Subcutaneous adipose tissue (tissue), 4 donors: ENCODE results near the gene GRB2. TPM values are rescaled to one million over a fixed set of nuclear protein-coding genes. Genes with fewer than 3 reads are reported as not detected.

Experiments
- CTCF ChIP-seq: fragments of 450-650 bp; IDR thresholded peaks from one replicate; pipeline ENCODE4 v1.5.1; 2016; ENCODE audit warnings: low read depth, mild to moderate bottlenecking, control low read depth, antibody characterized with exemption, moderate library complexity
- total RNA-seq, 4 donors: library from RNA; depleted of rRNA; stranded (reverse); fragments of >200 nt; gene quantifications; one replicate each; pipeline ENCODE4 v1.1.0, GENCODE V29; 2016

Gene GRB2
- total RNA-seq, 4 donors from 2014 or later: 69.3 to 133 (median 114) TPM

DNA sequence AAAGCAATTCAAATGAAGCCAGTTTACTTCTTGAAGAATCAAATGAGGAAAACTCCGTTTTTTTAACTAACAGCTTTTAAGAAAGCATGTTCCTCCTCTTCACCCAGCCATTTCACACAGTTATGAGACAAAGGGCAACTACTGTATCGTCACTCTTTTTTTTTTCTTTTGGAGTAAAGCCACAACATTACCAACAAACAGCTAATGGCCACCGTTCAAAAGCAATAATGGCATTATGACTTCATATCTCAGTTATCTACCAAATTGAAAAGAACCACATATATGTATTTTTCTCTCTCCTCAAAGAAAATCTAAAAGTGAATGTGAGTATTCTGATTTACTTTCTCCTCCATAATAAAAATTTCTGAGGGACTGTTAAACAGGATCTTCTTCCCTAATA is 14.5 kb downstream of the GRB2 start:
- no peak for TF ChIP-seq CTCF

DNA sequence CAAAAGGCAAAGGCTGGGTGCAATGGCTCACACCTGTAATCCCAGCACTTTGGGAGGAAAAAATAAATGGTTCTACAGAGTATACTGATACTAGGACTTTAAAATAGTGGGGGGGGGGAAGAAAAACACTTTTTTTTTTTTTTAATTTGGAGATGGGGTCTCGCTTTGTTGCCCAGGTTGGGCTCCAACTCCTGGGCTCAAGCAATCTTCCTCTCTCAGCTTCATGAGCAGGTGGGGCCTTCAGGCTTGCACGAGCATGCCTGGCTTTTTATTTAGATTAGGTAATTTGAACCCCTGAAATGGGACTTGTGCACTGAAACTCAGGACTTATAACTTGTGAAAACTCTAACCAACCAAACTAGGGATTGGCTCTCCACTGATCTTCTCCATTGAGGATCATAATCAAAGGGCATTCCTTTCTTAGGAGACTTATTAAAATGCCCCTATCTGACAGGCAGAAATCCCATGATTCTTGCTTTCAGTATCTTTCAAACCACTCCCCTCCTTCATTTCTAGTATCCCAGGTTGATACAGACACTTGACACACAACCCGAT is 16.9 kb downstream of the GRB2 start:
- no peak for TF ChIP-seq CTCF

DNA sequence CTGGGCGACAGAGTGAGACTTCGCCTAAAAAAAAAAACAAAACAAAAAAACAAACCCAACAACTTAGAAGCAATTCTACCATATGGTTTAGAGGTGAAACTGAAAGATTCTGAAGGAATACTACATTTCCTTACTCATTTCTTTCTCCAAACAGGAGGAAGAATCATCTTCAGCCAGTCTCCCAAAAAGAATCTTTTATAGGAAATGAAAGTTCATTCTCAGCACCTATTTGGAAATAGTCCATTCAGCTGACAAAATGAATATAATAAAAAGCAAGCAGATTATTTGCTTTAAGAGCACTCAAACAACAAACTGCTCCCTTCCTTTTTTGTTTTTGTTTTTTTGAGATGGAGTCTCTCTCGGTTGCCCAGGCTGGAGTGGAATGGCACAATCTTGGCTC is 17.7 kb downstream of the GRB2 start:
- no peak for TF ChIP-seq CTCF

DNA sequence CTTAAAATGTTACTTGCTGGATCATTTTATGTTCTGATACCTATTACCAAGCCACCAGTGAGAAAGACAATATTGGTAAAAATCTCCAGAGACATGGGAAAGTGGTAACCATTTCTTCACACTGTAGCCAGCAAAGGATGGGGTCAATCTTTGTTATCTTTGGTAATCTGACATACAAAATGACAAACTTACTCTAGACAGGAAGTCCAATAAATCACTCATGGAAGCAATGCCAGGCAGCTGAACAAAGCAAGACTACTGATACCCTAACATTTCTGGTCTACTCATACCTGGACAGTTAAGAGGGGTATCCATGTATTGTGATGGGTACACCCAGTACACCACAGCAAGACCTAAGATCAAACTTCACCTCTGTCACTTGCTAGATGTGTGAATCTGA is 19.0 kb downstream of the GRB2 start:
- no peak for TF ChIP-seq CTCF

GRCh38 chr17:75384751-75385150 is 20.7 kb downstream of the GRB2 start:
- TF ChIP-seq CTCF: no peak

DNA sequence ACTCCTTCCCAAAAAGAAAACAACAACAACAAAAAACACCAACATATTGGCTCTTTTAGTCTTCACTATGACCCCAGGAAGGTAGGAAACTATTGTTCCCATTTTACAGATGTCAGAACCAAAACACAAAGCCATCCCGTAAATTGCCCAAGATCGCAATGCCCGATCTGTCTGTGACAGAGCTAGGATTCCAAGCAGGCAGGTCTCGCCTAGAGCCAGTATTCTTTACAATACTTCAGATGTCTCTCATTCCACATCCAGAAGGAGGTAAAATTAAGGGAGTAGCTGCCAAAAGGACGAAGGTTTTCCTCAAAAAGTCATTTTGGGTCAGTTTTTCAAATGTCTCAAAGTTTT is 21.7 kb downstream of the GRB2 start:
- TF ChIP-seq CTCF: no peak

DNA sequence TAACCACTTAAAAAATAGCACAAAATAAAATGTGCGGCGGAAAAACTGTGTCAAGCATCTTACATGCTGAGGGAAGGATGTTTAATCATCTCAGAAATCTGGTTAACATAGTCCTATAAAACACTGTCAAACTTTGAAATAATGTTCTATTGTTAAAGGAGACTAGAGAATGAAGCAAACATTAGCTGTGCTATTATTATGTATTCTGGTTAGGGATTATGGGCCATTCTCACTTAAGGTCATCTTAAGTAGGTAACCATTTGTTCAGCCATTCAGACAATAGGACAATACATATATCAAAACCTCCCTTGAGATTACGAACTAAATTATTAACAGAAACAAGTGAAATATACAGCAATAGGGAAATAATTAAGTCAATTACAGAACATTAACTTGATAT is 24.7 kb downstream of the GRB2 start:
- no peak for TF ChIP-seq CTCF
